Karpas-422 (cell line): ENCODE data around the gene SLC22A4. TPM values are rescaled to one million over a fixed set of nuclear protein-coding genes. Genes with fewer than 3 reads are reported as not detected.

Source experiments
- DNase-seq: peaks from one replicate; pipeline ENCODE4 v3.0.0-alpha.2; 2015
- H2AFZ ChIP-seq: fragments of 200-600 bp; sonication (generic); 2 replicates; pipeline ENCODE4 v1.6.1; 2014; ENCODE audit warnings: antibody characterized with exemption, low read length, mixed read lengths
- H3K27ac ChIP-seq: fragments of 200-600 bp; sonication (generic); 2 replicates; pipeline ENCODE4 v1.5.1; 2014; ENCODE audit warnings: mild to moderate bottlenecking, low read length, moderate library complexity
- H3K27me3 ChIP-seq: fragments of 200-600 bp; sonication (generic); 2 replicates; pipeline ENCODE4 v1.6.1; 2014; ENCODE audit warnings: low read length, mixed read lengths
- H3K36me3 ChIP-seq: fragments of 200-600 bp; sonication (generic); 2 replicates; pipeline ENCODE4 v1.6.1; 2014; ENCODE audit warnings: low read length, mixed read lengths; ENCODE audit not compliant: insufficient read depth
- H3K4me1 ChIP-seq: fragments of 200-600 bp; sonication (generic); 2 replicates; pipeline ENCODE4 v1.6.1; 2014; ENCODE audit warnings: mild to moderate bottlenecking, low read length, mixed read lengths
- H3K4me2 ChIP-seq: fragments of 200-600 bp; sonication (generic); 2 replicates; pipeline ENCODE4 v1.6.1; 2014; ENCODE audit warnings: low read length, low read depth, mild to moderate bottlenecking; ENCODE audit not compliant: poor library complexity, severe bottlenecking
- H3K4me3 ChIP-seq: fragments of 200-600 bp; sonication (generic); 2 replicates; pipeline ENCODE4 v1.5.1; 2014; ENCODE audit warnings: mild to moderate bottlenecking, antibody characterized with exemption, low read length, mixed read lengths
- H3K79me2 ChIP-seq: fragments of 200-600 bp; sonication (generic); 2 replicates; pipeline ENCODE4 v1.6.1; 2014; ENCODE audit warnings: mild to moderate bottlenecking, low read length, mixed read lengths
- H3K9ac ChIP-seq: fragments of 200-600 bp; sonication (generic); 2 replicates; pipeline ENCODE4 v1.6.0; 2014; ENCODE audit warnings: low read length
- H3K9me2 ChIP-seq: fragments of 200-600 bp; sonication (generic), shearing (Covaris generic); replicated peaks from 2 replicates; pipeline ENCODE4 v1.6.0; 2014; ENCODE audit warnings: mild to moderate bottlenecking, low read length, moderate library complexity; ENCODE audit not compliant: insufficient read depth
- H3K9me3 ChIP-seq: fragments of 300-700, 200-600 bp; sonication (generic); 2 replicates; pipeline ENCODE4 v1.6.1; 2014; ENCODE audit warnings: low read length, mixed read lengths
- H4K20me1 ChIP-seq: fragments of 200-600 bp; sonication (generic); 2 replicates; pipeline ENCODE4 v1.6.1; 2014; ENCODE audit warnings: mild to moderate bottlenecking, antibody characterized with exemption, low read length, low read depth; ENCODE audit not compliant: insufficient read depth
- total RNA-seq: library from RNA; depleted of rRNA; stranded (reverse); fragments of >200 nt; shearing (Covaris generic); gene quantifications from 2 replicates; pipeline ENCODE4 v1.2.3, GENCODE V29; 2014; ENCODE audit warnings: low replicate concordance

SLC22A4 gene
- total RNA-seq, 1 experiment from 2014 or later = 0.52 TPM

- Histone ChIP-seq H3K4me3 (no peak overlapping the region), H2AFZ (no peak overlapping the region), H3K36me3 (no peaks in the 10 kb centered on the region), H3K9me3 (no peaks in the 10 kb centered on the region), H3K4me1 (peaks cover 5% of the 10 kb centered on the region), H3K27me3 (no peaks in the 10 kb centered on the region), H3K4me2 (no peak overlapping the region), H3K27ac (no peak overlapping the region), H3K9me2 (no peaks in the 10 kb centered on the region), H3K79me2 (no peaks in the 10 kb centered on the region), H4K20me1 (0 out of 2 replicates have a peak, but pooled peaks cover 3% of the 10 kb centered on the region), H3K9ac (no peak overlapping the region)
- no peak for DNase-seq
Measured at GRCh38 chr5:132299917-132300316, 5.7 kb downstream of the SLC22A4 start.

GRCh38 chr5:132300577-132301343 is 6.6 kb downstream of the SLC22A4 start:
- Histone ChIP-seq H3K27me3 (no peaks in the 10 kb centered on the region), H3K9me2 (no peaks in the 10 kb centered on the region), H3K4me2 (no peak overlapping the region), H3K4me1 (no peaks in the 10 kb centered on the region), H3K9ac (no peak overlapping the region), H4K20me1 (0 out of 2 replicates have a peak, but pooled peaks cover 3% of the 10 kb centered on the region), H3K4me3 (no peak overlapping the region), H3K36me3 (no peaks in the 10 kb centered on the region), H2AFZ (no peak overlapping the region), H3K9me3 (no peaks in the 10 kb centered on the region), H3K27ac (no peak overlapping the region), H3K79me2 (no peaks in the 10 kb centered on the region)
- DNase-seq = no peak

GRCh38 chr5:132301344-132302271 is 7.4 kb downstream of the SLC22A4 start:
- no peak for DNase-seq
- Histone ChIP-seq H3K4me2 (no peak overlapping the region), H4K20me1 (0 out of 2 replicates have a peak, but pooled peaks cover 3% of the 10 kb centered on the region), H3K79me2 (no peaks in the 10 kb centered on the region), H3K4me1 (no peaks in the 10 kb centered on the region), H3K27me3 (no peaks in the 10 kb centered on the region), H2AFZ (no peak overlapping the region), H3K27ac (no peak overlapping the region), H3K9ac (no peak overlapping the region), H3K36me3 (no peaks in the 10 kb centered on the region), H3K9me3 (no peaks in the 10 kb centered on the region), H3K9me2 (no peaks in the 10 kb centered on the region), H3K4me3 (no peak overlapping the region)

- Histone ChIP-seq H3K9ac (no peak overlapping the region), H3K4me3 (no peak overlapping the region), H3K36me3 (no peaks in the 10 kb centered on the region), H4K20me1 (0 out of 2 replicates have a peak, but pooled peaks cover 3% of the 10 kb centered on the region), H3K9me3 (no peaks in the 10 kb centered on the region), H3K4me2 (no peak overlapping the region), H3K79me2 (no peaks in the 10 kb centered on the region), H2AFZ (no peak overlapping the region), H3K27me3 (no peaks in the 10 kb centered on the region), H3K4me1 (no peaks in the 10 kb centered on the region), H3K27ac (no peak overlapping the region), H3K9me2 (no peaks in the 10 kb centered on the region)
- no peak for DNase-seq
Measured at GRCh38 chr5:132302413-132302812, 8.2 kb downstream of the SLC22A4 start.

GRCh38 chr5:132303589-132303988 is 9.4 kb downstream of the SLC22A4 start:
- H3K36me3 ChIP-seq = no peaks in the 10 kb centered on the region
- 0 out of 2 replicates have a peak, but pooled peaks cover 3% of the 10 kb centered on the region for H4K20me1 ChIP-seq
- no peak overlapping the region for H3K9ac ChIP-seq
- no peak for DNase-seq
- H3K79me2 ChIP-seq = no peaks in the 10 kb centered on the region
- no peaks in the 10 kb centered on the region for H3K9me2 ChIP-seq
- no peaks in the 10 kb centered on the region for H3K9me3 ChIP-seq
- H3K27ac ChIP-seq = no peak overlapping the region
- no peak overlapping the region for H3K4me3 ChIP-seq
- no peaks in the 10 kb centered on the region for H3K4me1 ChIP-seq
- no peak overlapping the region for H2AFZ ChIP-seq
- H3K27me3 ChIP-seq = no peaks in the 10 kb centered on the region
- no peak overlapping the region for H3K4me2 ChIP-seq

GRCh38 chr5:132305420-132305819 is 11.2 kb downstream of the SLC22A4 start:
- Histone ChIP-seq H3K4me1 (no peaks in the 10 kb centered on the region), H3K79me2 (no peaks in the 10 kb centered on the region), H2AFZ (no peak overlapping the region), H3K9ac (no peak overlapping the region), H3K27me3 (no peaks in the 10 kb centered on the region), H3K4me3 (no peak overlapping the region), H3K9me3 (no peaks in the 10 kb centered on the region), H4K20me1 (0 out of 2 replicates have a peak, but pooled peaks cover 3% of the 10 kb centered on the region), H3K36me3 (no peaks in the 10 kb centered on the region), H3K9me2 (no peaks in the 10 kb centered on the region), H3K27ac (no peak overlapping the region), H3K4me2 (no peak overlapping the region)
- no peak for DNase-seq

GRCh38 chr5:132308701-132309100 is 14.5 kb downstream of the SLC22A4 start:
- Histone ChIP-seq H3K4me1 (no peaks in the 10 kb centered on the region), H3K9me2 (no peaks in the 10 kb centered on the region), H3K9ac (no peak overlapping the region), H3K4me3 (no peak overlapping the region), H3K36me3 (no peaks in the 10 kb centered on the region), H3K4me2 (no peak overlapping the region), H3K79me2 (no peaks in the 10 kb centered on the region), H4K20me1 (no peaks in the 10 kb centered on the region), H3K27me3 (no peaks in the 10 kb centered on the region), H3K9me3 (no peaks in the 10 kb centered on the region), H2AFZ (no peak overlapping the region), H3K27ac (no peak overlapping the region)
- DNase-seq = no peak

GRCh38 chr5:132309679-132310078 is 15.5 kb downstream of the SLC22A4 start:
- Histone ChIP-seq H3K4me3 (no peak overlapping the region), H3K27ac (no peak overlapping the region), H3K4me1 (no peaks in the 10 kb centered on the region), H3K36me3 (no peaks in the 10 kb centered on the region), H3K9me3 (no peaks in the 10 kb centered on the region), H2AFZ (no peak overlapping the region), H3K9me2 (no peaks in the 10 kb centered on the region), H3K9ac (no peak overlapping the region), H3K4me2 (no peak overlapping the region), H3K79me2 (no peaks in the 10 kb centered on the region), H3K27me3 (no peaks in the 10 kb centered on the region), H4K20me1 (no peaks in the 10 kb centered on the region)
- no peak for DNase-seq
